ENCODE results near the gene CSF1. TPM values are rescaled to one million over a fixed set of nuclear protein-coding genes. Genes with fewer than 3 reads are reported as not detected.

CSF1 gene
- total and polyA plus RNA-seq, 2 of the 13 experiments (the other 11 are each of a cell fraction or from before 2014, with no cell fraction given): 4.6 to 13.3 TPM

DNA sequence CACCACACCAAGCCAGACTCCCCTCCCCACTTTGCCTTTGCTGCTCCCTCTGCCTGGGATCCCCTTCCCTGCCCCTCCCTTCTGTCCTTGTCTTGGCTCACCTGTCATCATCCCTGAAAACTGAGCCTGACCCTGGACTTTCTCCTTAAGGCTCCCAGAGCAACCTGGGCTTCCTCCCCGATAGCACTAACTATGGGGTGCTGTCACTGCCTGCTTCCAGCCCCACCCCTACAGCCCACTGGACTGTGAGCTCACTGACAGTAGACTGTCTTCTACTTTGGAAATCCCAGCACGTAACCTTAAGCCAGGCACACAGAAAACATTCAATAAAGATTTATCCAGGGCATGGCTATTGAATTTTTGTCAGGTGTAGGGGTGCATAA lies 9.5 kb upstream of the CSF1 start:
- no peak for FAIRE-seq
- no TSS peak for BruUV-seq (replicated peaks)

More for the DNA sequence above, 9.5 kb upstream of the CSF1 start:
- H3K9ac ChIP-seq (ENCODE audit: insufficient read depth, low read depth, low read length): no peak overlapping the region
- TF ChIP-seq SRY (CRISPR knock-in tag; IDR thresholded peaks at IDR 0.05) (no peak), MBNL3 (CRISPR knock-in tag; conservative IDR thresholded peaks at IDR 0.05) (no peak), NBN (conservative IDR thresholded peaks at IDR 0.05) (no peak), KDM5A (IDR thresholded peaks at IDR 0.05; ENCODE audit: borderline replicate concordance, low read length) (no peak), ZC3H13 (CRISPR knock-in tag; IDR thresholded peaks at IDR 0.05) (no peak), ZKSCAN1 (IDR thresholded peaks at IDR 0.05; ENCODE audit: low read length) (no peak), SP4 (CRISPR knock-in tag; IDR thresholded peaks at IDR 0.05) (no peak), ZNF75D (CRISPR knock-in tag; IDR thresholded peaks at IDR 0.05; ENCODE audit: borderline replicate concordance) (no peak)
- TF ChIP-seq, protein P1, sequence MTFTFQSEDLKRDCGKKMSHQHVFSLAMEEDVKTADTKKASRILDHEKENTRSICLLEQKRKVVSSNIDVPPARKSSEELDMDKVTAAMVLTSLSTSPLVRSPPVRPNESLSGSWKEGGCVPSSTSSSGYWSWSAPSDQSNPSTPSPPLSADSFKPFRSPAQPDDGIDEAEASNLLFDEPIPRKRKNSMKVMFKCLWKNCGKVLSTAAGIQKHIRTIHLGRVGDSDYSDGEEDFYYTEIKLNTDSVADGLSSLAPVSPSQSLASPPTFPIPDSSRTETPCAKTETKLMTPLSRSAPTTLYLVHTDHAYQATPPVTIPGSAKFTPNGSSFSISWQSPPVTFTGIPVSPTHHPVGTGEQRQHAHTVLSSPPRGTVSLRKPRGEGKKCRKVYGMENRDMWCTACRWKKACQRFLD (CRISPR knock-in tag; IDR thresholded peaks at IDR 0.05; ENCODE audit: borderline replicate concordance): no peak
- TF ChIP-seq, protein P2, sequence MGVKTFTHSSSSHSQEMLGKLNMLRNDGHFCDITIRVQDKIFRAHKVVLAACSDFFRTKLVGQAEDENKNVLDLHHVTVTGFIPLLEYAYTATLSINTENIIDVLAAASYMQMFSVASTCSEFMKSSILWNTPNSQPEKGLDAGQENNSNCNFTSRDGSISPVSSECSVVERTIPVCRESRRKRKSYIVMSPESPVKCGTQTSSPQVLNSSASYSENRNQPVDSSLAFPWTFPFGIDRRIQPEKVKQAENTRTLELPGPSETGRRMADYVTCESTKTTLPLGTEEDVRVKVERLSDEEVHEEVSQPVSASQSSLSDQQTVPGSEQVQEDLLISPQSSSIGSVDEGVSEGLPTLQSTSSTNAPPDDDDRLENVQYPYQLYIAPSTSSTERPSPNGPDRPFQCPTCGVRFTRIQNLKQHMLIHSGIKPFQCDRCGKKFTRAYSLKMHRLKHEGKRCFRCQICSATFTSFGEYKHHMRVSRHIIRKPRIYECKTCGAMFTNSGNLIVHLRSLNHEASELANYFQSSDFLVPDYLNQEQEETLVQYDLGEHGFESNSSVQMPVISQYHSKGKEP (CRISPR knock-in tag; IDR thresholded peaks at IDR 0.05): no peak
- TF ChIP-seq, protein P3, sequence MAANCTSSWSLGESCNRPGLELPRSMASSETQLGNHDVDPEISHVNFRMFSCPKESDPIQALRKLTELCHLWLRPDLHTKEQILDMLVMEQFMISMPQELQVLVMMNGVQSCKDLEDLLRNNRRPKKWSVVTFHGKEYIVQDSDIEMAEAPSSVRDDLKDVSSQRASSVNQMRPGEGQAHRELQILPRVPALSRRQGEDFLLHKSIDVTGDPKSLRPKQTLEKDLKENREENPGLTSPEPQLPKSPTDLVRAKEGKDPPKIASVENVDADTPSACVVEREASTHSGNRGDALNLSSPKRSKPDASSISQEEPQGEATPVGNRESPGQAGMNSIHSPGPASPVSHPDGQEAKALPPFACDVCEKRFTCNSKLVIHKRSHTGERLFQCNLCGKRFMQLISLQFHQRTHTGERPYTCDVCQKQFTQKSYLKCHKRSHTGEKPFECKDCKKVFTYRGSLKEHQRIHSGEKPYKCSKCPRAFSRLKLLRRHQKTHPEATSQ (CRISPR knock-in tag; IDR thresholded peaks at IDR 0.05; ENCODE audit: borderline replicate concordance): no peak
- H3K9me3 ChIP-seq (ENCODE audit: low read length): no peaks in the 10 kb centered on the region
- H3K4me3 ChIP-seq (replicated peaks in 1 of 3; ENCODE audit: insufficient read depth in 1 of 3, low read depth in 2 of 3, low read length in 3 of 3): no peak overlapping the region
- H4K20me1 ChIP-seq (ENCODE audit: insufficient read depth, low read length): no peaks in the 10 kb centered on the region
- DNase-seq (ENCODE audit: low spot score) (no peak), ATAC-seq (peak; percentile 10; the same call in 1 of the 3 replicates)
- CTCF ChIA-PET (ENCODE audit: low intra/inter-chr PET ratio, low total read pairs): no interaction called here
- no peak overlapping the region for H2AFZ ChIP-seq (ENCODE audit: low read length)
- POLR2A ChIA-PET: interaction anchor here (0.6 to 2.3 kb wide), 3 partner anchors 9 to 17 kb away, joined by 3 to 7 read pairs (median 4); no protein-coding TSS in a partner anchor
- H3K4me1 ChIP-seq (ENCODE audit: insufficient read depth, low read length): peaks cover 91% of the 10 kb centered on the region
- no peak overlapping the region for H3K27ac ChIP-seq (ENCODE audit: extremely low read length, insufficient read depth, low read length)
- H3K27me3 ChIP-seq (ENCODE audit: control insufficient read depth in 1 of 2, insufficient read depth in 2 of 2, low read length in 2 of 2): peaks cover 0 to 12% of the 10 kb centered on the region in 2 experiments; a peak in 4 of 5 replicates
- H3K79me2 ChIP-seq (ENCODE audit: insufficient read depth, low read length): no peaks in the 10 kb centered on the region
- no peaks in the 10 kb centered on the region for H3K36me3 ChIP-seq (replicated peaks in 1 of 2; ENCODE audit: control insufficient read depth in 1 of 2, insufficient read depth in 2 of 2, low read length in 2 of 2)
- intact Hi-C loops (cut with micrococcal nuclease; ENCODE audit: unreplicated experiment) (no loop called here), in situ Hi-C loops (cut with HindIII; ENCODE audit: extremely low pct_ligation_motif_present, low pct_unique_long_range_greater_than_20kb) (no loop called here)
- peak overlapping the region; percentile 37; the same call in 1 of the 2 replicates for H3K4me2 ChIP-seq (ENCODE audit: low read depth, low read length)
- 20% methylated on average over 2 of the region's 2 CpGs for WGBS (ENCODE audit: low lambda C conversion rate)

Measured in HepG2 (cell line).